Tongue (tissue), 2 donors: ENCODE measurements around the gene RET. TPM values are rescaled to one million over a fixed set of nuclear protein-coding genes. Genes with fewer than 3 reads are reported as not detected.

Experiments
- DNase-seq: peaks from one replicate; pipeline ENCODE4 v3.0.0-alpha.2; 2015
- total RNA-seq: library from RNA; depleted of rRNA; stranded (reverse); fragments of >200 nt; gene quantifications from one replicate; pipeline ENCODE4 v1.2.3, GENCODE V29; 2014

The RET gene
- total RNA-seq, 1 donor from 2014 or later: 12.0 TPM

DNA sequence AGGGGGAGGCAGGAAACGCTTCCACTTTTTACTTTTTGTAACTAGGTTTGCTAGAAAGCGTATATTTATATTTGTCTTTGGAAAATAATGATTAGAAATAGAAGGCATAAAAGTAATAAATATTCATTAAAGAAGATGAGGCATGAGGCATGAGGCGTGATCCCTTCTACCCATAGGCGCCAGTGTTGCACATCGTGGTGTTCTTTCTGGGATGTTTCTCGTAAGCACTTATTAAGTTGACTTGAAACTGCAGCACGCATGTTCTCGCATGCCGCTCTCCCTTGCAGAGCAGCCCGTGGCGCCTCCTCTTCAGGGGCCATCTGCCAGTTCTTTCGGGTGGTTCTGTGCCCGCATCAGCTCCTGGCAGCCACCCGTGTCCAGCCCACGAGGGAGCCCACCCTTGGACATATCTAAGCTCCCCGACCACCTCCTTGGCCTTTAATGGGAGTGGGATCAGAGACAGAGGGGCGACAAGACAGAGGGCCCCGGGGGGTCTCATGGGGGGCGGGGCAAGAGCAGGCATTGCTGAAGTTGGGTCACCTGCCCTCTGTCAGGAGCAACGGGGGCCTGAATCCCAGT, 32.9 kb downstream of the RET start:
- DNase-seq: peak; percentile 9

- DNase-seq: peak; percentile 88
Observed at GRCh38 chr10:43110338-43111071, 33.6 kb downstream of the RET start.

DNA sequence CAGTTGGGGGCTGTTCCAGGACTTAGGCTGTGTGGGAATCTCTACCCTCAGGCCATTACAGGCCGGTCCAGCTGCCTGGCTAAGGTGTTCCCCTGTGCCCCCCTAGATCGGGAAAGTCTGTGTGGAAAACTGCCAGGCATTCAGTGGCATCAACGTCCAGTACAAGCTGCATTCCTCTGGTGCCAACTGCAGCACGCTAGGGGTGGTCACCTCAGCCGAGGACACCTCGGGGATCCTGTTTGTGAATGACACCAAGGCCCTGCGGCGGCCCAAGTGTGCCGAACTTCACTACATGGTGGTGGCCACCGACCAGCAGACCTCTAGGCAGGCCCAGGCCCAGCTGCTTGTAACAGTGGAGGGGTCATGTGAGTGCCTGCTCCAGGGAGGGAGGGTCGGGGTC, 34.2 kb downstream of the RET start:
- DNase-seq: no peak

GRCh38 chr10:43111921-43112607, 35.2 kb downstream of the RET start:
- DNase-seq: no peak

GRCh38 chr10:43112608-43112961, 35.7 kb downstream of the RET start:
- no peak for DNase-seq

DNA sequence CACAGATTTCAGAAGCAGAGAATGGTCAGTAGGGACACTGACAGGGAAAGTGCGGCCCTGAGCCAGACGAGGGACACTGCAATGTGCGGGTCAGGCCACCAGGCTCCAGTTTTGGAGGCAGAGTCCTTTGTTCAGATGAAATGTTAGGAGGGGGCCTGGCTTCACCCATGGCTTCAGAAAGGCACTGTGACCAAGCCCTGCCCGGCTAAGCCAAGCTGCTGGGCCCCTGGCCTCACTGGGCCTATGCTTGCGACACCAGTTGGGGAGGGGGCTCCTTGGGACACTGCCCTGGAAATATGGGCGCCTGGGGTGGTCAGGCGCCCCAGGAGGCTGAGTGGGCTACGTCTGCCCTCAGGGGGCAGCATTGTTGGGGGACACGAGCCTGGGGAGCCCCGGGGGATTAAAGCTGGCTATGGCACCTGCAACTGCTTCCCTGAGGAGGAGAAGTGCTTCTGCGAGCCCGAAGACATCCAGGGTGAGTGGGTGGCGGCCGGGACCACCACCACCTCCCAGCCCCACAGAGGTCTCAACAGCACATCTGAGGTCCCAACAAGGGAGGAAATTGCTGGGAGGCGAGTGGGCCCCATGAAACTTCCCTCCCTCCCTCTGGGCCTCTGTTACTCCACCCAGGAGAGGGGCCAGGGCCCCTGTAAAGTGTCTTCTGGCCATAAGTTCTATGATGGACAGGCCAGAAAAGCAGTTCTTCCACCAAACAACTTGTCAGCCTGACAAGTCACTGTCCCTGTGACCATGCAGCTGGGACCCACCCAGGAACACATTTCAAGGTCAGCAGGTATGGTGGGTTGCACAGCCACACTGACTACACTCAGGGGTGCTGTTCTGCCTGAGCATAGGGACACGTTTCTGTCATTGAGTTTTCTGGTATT, 36.6 kb downstream of the RET start:
- no peak for DNase-seq

DNA sequence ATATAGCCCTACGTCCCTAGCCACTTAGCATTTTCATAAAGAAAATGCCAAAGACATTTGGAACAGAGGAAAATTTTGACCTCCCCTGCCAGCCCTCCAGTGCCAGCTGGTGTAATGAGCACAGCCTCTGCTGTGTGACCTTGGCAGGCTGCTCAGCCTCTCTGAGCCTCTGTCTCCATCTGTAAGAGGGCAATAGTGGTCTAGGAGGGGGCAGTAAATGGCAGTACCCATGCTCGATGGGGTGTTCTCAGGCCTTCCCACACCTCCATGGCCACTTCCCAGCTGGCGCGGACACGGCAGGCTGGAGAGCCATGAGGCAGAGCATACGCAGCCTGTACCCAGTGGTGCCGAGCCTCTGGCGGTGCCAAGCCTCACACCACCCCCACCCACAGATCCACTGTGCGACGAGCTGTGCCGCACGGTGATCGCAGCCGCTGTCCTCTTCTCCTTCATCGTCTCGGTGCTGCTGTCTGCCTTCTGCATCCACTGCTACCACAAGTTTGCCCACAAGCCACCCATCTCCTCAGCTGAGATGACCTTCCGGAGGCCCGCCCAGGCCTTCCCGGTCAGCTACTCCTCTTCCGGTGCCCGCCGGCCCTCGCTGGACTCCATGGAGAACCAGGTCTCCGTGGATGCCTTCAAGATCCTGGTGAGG, 37.3 kb downstream of the RET start:
- DNase-seq: no peak

GRCh38 chr10:43114743-43115611, 38.1 kb downstream of the RET start:
- no peak for DNase-seq

GRCh38 chr10:43115881-43116595, 39.2 kb downstream of the RET start:
- DNase-seq: no peak

DNA sequence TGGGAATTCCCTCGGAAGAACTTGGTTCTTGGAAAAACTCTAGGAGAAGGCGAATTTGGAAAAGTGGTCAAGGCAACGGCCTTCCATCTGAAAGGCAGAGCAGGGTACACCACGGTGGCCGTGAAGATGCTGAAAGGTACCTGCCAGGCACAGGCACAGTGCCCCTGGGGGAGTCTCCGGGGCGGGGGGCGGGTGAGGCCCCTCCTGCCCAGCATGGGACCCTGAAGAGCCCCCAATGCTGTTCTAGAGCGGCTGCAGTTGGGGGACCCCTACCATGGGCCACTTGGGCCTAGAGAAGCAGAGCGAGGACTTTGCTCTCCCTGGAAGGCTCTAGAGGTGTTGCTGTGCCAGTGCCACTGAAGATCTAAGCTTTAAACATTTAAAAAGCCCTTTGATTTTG, 39.7 kb downstream of the RET start:
- no peak for DNase-seq

DNA sequence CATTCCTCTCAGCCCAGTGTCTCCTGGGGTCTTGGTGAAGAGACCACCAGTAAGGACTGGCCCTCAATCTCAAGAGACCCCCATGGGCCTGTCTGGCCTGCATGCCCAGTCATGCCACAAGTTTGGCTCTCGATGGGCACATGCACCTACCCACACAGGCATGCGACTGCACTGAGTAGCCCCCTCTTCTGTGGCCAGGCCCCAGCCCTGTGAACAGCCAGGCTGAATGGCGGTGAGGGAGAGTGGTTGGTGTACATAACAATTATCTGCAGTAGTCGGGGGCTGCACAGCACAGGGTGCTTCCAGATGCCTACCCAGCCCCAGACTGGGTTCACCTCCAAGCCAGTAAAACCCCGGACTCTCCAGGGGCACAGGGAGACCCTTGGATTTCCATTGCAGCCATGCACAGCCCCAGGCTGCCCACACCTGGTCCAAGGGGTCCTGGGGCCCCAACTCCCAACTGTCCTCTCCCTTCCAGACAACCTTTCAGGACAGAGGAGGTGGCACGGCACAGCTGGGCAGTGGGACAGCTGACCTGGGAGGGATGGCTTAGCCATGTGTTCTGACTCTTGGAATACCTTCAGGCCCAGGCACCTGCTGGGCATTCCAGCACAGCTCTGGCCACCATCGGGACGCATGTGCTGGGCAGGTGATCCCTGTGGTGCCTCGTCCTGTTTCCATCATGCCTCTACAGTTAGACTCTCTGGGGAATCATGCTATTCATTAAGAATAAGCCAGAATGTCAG, 40.3 kb downstream of the RET start:
- no peak for DNase-seq

DNA sequence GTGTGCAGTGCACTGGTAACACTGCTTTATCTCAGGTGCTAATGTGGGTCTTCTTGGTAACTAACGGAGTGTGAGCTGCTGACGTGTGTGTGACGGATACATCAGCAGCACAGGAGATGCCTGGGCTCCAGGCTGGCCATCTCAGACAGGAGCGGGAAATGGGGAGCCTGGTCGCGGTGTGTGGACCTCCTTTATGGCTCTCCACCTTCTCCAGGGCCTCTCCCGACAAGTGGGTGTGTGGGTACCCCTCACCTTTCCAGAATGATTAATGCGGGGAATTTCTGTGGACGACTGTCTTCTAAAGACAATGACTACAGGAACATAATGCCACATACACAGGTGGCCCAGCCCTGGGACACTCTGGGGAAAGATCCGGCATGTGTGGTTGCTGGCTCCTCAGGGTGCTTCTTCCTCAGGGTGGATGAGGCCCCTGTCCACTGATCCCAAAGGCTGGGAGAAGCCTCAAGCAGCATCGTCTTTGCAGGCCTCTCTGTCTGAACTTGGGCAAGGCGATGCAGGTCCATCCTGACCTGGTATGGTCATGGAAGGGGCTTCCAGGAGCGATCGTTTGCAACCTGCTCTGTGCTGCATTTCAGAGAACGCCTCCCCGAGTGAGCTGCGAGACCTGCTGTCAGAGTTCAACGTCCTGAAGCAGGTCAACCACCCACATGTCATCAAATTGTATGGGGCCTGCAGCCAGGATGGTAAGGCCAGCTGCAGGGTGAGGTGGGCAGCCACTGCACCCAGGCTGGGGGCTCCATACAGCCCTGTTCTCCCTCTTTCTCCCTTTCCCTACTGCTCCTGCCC, 41.1 kb downstream of the RET start:
- no peak for DNase-seq

DNA sequence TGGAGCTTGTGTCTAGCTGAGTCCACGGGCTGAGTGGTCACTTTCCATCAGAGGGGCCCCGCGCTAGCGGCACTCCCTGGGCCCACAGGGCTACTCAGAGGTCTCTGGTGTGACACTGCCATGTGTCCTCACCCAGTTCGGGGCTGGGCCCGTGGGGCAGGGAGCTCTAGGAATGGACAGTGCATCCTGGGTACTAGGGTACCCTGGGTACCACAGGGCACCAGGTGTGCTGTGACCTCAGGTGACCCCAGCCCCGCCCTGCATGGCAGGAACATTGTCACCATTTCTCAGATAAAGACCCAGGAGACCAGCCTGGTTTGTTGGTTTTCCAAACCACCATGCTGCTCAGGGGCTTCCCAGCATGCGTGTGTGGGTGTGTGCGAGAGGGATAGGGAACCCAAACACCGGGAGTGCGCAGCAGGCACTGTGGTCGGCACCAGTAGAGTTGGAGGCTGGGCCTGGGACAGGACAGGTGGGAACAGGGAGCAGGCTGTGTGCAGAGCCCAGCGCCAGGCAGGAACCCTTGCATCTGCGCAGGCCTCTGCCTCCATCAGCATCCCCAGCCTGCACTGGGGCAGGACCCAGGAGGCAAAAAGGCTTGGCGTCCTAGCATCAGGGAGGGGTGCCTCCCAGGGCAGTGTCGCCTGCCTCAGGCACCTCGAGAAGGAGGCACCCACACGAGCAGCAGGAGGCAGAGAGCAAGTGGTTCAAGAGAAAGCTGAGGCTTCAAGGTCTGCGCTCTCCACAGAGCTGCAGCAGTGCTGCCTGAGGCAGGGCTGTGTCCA, 42.0 kb downstream of the RET start:
- no peak for DNase-seq

DNA sequence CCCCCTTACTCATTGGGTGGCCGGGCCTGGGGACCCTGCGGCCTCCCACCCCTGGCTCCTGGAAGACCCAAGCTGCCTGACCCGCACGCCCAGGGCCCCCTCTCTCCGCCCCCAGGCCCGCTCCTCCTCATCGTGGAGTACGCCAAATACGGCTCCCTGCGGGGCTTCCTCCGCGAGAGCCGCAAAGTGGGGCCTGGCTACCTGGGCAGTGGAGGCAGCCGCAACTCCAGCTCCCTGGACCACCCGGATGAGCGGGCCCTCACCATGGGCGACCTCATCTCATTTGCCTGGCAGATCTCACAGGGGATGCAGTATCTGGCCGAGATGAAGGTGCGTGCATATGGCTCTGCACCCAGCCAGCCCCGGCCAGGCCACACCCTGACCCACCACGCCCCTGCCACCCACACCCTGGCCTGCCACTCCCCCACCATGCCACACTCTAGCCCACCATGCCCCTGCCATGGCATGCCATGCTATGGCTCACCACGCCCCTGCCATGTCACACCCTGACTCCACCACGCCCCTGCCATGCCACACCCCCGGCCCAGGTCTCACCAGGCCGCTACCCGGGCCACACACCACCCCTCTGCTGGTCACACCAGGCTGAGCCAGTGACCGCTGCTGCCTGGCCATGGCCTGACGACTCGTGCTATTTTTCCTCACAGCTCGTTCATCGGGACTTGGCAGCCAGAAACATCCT, 42.7 kb downstream of the RET start:
- DNase-seq: no peak

- DNase-seq: no peak
Observed at GRCh38 chr10:43120116-43120928, 43.5 kb downstream of the RET start.

DNA sequence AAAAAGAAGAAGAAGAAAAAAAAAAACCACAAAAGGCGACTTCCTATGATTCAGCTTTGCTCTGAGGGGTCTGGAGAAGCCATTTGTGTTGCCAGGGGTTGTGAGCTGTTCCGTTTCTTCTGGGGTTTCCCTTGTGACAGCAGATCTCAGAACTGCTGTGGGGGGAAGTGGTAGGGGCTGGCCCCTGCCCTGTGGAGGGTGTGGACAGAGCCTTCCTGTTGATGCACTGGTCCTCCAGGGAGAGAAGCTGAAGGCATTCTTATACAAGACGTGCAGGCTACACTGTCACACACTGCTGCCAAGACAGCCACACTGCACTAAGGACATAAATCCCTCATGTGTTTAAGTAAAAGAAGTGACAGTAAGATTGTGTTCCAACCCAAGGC, 44.1 kb downstream of the RET start:
- peak; percentile 14 for DNase-seq
